Medulla oblongata (tissue), 1 donor: ENCODE results near the gene FBXO31.
A peak's percentile ranks its signal among the peaks of the same experiment; 100 is the strongest.

ENCODE experiments used
- DNase-seq: peaks from one replicate; pipeline ENCODE4 v3.0.0-alpha.2; 2015; ENCODE audit errors: extremely low spot score

FBXO31 gene

GRCh38 chr16:87278191-87279093 lies 105.1 kb downstream of the FBXO31 start:
- peak; percentile 79 for DNase-seq
